GM21515 (cell line): Measurements from ENCODE around the gene C2orf72.
"Not testable (repeated sequence)": the region's sequence is repeated elsewhere in the genome, so short reads cannot be mapped to it uniquely, and the experiment has no call there.

Experiments used
- ATAC-seq: cut with Tn5 transposase; IDR thresholded peaks from one replicate; pipeline ENCODE4 v1.9.1; 2021; ENCODE audit not compliant: unreplicated experiment

The C2orf72 gene

DNA sequence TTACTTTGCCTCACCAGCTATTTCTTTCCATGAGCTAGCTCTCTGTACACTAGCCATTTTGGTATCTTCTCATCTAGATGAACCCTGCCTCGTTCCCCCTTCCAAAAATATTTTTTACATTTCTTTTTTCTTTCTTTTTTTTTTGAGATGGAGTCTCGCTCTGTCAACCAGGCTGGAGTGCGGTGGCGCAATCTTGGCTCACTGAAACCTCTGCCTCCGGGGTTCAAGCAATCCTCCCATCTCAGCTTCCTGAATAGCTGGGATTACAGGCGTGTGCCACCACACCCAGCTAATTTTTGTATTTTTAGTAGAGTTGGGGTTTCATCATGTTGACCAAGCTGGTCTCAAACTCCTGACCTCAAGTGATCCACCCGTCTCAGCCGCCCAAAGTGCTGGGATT lies 30.2 kb downstream of the C2orf72 start:
- not testable (repeated sequence) for ATAC-seq

DNA sequence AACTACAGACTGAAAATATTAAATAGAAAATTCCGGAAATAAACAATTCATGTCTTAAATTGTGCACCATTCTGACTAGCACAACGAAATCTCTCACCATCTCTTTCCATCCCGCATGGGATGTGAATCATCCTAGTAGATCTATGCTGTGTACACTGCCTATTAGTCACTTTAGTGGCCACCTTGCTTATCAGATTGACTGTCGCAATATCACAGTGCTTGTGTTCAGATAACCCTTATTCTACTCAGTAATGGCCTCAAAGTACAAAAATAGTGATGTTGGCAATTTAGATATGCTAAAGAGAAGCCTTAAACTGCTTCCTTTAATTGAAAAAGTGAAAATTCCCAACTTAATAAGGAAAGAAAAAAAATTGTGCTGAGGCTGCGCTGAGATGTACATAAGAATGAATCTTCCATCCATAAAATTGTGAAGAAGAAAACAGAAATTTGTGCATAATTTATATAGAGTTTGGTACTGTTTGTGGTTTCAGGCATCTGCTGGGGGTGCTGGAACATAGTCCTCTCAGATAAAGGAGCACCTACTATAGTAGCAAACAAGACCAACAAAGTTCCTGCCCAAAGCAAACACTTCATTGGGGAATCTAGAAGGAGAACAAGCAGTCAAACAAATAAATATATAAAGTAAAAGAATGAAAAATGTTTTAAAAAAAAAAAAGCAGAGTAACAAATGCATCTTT lies 31.4 kb downstream of the C2orf72 start:
- no peak for ATAC-seq

DNA sequence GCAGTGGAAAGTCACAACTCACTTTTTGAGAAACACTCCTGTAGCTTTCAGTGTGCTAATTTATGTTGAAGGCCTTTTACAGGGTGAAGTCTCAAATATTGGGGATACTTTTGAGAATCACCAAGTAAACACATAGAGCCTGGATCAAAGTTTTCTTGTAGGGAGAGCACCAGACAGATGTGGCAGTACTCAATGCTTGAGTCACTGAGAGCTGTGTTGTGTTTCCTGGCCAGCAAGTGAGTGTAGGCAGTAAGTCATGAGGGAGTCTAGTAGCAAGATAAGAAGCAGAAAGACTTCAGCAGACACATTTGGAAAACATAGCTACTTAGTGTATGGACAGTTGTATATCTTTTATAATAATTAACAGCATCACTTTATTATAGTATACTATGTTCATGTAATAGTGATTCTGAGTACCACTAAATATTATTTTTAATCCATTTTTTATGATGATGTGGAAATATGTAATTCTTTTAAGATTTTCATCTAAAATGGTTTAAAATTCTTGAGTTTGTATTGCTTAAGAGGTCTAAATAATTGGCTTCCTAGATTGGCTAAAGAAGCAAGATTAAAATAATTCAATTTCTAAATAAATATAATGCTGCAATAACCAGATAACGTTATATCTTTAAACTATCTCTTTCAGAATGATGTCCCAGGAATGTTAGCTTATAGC lies 32.2 kb downstream of the C2orf72 start:
- no peak for ATAC-seq

DNA sequence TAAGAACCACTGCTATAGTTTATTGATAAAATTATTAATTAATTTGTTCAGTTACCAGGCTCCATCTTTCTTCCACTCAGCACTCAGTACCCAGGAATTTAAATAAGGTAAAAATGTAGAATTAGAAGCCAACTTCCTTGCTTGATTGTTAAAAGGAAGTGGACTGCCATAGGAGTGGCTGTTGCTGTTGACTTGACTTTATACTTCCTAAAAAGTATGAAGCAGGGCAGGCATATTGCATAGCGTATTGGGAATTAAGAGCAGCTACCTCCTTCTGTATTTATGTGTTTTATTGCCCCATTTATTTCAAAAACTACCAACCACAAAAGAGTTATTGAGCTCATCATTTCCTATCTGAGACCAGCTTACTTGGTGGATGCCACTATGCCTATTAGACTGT lies 47.2 kb downstream of the C2orf72 start:
- ATAC-seq = no peak

DNA sequence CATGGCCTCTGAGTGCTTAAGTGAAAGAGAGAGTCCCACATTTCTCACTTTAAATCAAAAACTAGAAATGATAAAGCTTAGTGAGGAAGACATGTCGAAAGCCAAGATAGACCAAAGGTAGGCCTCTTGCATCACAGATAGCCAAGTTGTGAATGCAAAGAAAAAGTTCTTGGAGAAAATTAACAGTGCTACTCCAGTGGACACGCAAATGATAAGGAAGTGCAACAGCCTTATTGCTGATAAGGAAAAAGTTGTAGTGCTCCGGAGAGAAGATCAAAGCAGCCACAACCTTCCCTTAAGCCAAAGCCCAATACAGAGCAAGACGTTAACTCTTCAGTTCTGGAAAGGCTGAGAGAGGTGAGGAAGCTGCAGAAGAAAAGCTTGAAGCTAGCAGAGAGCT lies 51.4 kb downstream of the C2orf72 start:
- ATAC-seq = no peak

DNA sequence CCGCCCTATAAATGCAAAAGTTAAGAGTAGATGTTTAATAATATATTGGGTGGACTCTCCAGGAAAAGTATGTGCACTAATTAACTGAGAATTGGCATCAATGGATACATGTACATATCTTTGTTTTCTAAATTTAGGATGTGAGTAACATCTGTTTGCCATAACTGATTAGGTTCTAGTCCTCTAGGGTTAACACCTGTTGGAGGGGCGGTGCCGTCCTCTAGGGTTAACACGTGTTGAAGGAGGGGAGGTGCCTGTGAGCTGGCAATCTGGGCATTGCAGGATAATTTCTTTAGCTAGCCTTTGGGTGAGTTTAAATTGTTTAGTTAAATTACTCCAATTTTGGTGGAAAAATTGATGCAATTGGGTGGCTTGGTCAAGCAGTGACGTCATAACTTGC lies 56.6 kb downstream of the C2orf72 start:
- ATAC-seq = no peak

DNA sequence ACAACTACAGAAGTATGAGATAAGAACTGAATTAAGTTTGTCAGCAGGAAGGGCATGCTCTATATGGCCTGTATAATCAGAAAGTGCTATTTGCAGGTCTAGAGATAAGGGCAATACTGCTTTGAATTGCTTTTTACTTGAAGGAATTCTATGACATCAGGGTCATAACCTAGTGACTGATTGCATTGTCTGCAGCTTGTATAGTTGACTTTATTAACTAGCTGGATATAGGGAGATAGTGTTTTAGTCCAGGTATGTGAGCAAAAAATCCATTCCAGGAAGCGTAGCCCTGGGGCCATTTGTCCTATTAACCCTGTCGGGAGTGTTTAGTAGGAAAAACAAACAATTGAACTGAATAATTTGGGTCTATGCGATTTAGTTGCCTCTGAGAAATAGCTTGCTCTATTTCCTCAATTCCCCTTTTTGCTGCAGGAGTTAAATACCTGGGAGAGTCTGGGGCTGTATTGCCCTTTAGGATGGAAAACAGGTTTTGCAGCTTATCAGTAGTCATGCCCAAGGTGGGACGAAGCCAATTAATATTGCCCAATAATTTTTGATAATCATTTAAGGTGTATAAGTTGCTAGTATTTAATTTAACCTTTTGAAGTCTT lies 57.5 kb downstream of the C2orf72 start:
- no peak for ATAC-seq
